Chondrocyte (in vitro differentiated cells): Measurements from ENCODE around the gene AKAP12. TPM values are rescaled to one million over a fixed set of nuclear protein-coding genes. Genes with fewer than 3 reads are reported as not detected.

Experiments
- DNase-seq: peaks from one replicate; pipeline ENCODE4 v3.0.0; 2021; ENCODE audit warnings: mixed read lengths, low spot score
- H3K27ac Mint-ChIP-seq: one replicate; pipeline ENCODE4 v1.8.0; 2021; ENCODE audit warnings: mild to moderate bottlenecking, moderate library complexity, mixed read lengths; ENCODE audit not compliant: unreplicated experiment
- H3K27me3 Mint-ChIP-seq: 2 replicates; pipeline ENCODE4 v1.8.0; 2021; ENCODE audit warnings: low read depth, mixed read lengths
- H3K36me3 Mint-ChIP-seq: 2 replicates; pipeline ENCODE4 v1.8.0; 2021; ENCODE audit warnings: low read depth, mixed read lengths
- H3K4me1 Mint-ChIP-seq: 2 replicates; pipeline ENCODE4 v1.8.0; 2021; ENCODE audit warnings: low read depth, mild to moderate bottlenecking, mixed read lengths
- H3K4me3 Mint-ChIP-seq: one replicate; pipeline ENCODE4 v1.8.0; 2021; ENCODE audit warnings: mild to moderate bottlenecking, moderate library complexity, mixed read lengths; ENCODE audit not compliant: unreplicated experiment
- H3K9me3 Mint-ChIP-seq: 2 replicates; pipeline ENCODE4 v1.8.0; 2021; ENCODE audit warnings: low read depth, mixed read lengths
- total RNA-seq: library from RNA; stranded (reverse); gene quantifications from 3 replicates; pipeline ENCODE4 v1.2.1, GENCODE V29; 2021
- TF ChIP-seq, protein P1 (sequence below): fragments of 200-600 bp; sonication (generic); IDR thresholded peaks from 2 replicates; pipeline ENCODE4 v1.5.0; 2021; ENCODE audit warnings: antibody characterized with exemption, mild to moderate bottlenecking, moderate library complexity

Gene AKAP12
- total RNA-seq, 1 donor from 2014 or later: 176 TPM

DNA sequence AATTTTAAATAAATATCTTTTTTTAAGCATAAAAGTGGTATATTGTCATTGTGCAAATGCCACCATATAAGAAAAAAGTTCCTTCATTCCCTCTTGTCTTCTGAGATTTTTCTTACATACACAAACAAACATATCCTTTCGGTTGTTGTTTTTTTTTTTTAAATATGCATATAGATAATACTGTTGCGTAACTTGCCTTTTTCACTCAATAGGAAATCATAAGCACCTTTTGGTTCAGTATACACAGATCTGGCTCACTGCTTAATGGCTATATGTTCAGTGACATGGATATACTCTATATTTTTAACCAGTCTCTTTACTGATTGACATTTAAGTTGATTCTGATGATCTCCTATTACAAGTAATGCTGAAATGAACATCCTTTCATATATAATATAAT lies 40.1 kb downstream of the AKAP12 start:
- Mint-ChIP-seq H3K4me1 (peaks cover 66% of the 10 kb centered on the region), H3K36me3 (peaks cover 2% of the 10 kb centered on the region), H3K27me3 (no peaks in the 10 kb centered on the region), H3K9me3 (no peaks in the 10 kb centered on the region), H3K4me3 (no peak overlapping the region), H3K27ac (no peak overlapping the region)
- DNase-seq: no peak
- TF ChIP-seq, protein P1, sequence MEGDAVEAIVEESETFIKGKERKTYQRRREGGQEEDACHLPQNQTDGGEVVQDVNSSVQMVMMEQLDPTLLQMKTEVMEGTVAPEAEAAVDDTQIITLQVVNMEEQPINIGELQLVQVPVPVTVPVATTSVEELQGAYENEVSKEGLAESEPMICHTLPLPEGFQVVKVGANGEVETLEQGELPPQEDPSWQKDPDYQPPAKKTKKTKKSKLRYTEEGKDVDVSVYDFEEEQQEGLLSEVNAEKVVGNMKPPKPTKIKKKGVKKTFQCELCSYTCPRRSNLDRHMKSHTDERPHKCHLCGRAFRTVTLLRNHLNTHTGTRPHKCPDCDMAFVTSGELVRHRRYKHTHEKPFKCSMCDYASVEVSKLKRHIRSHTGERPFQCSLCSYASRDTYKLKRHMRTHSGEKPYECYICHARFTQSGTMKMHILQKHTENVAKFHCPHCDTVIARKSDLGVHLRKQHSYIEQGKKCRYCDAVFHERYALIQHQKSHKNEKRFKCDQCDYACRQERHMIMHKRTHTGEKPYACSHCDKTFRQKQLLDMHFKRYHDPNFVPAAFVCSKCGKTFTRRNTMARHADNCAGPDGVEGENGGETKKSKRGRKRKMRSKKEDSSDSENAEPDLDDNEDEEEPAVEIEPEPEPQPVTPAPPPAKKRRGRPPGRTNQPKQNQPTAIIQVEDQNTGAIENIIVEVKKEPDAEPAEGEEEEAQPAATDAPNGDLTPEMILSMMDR: no peak

GRCh38 chr6:151280859-151281258 lies 41.1 kb downstream of the AKAP12 start:
- Mint-ChIP-seq H3K9me3 (no peaks in the 10 kb centered on the region), H3K27me3 (no peaks in the 10 kb centered on the region), H3K4me3 (no peak overlapping the region), H3K27ac (no peak overlapping the region), H3K4me1 (peaks cover 67% of the 10 kb centered on the region), H3K36me3 (peaks cover 2% of the 10 kb centered on the region)
- TF ChIP-seq, protein P1: no peak
- DNase-seq: no peak

DNA sequence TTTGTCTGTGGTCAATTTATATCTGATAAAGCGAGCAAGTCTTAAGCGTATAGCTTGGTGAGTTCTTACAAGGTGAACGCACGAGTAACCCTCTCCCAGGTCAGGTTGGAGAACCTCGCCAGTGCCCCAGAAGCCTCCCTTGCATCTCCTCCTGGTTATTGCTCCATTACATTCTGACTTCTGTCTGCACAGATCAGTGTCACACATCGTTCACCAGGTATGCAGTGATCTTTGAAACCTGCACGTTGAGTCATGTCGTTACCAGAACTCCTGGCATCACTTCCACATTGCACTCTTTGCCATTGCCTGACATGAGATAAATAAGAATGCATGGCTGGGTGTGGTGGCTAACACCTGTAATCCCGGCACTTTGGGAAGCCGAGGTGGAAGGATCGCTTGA lies 44.2 kb downstream of the AKAP12 start:
- H3K36me3 Mint-ChIP-seq: peaks cover 2% of the 10 kb centered on the region
- H3K4me1 Mint-ChIP-seq: peaks cover 52% of the 10 kb centered on the region
- H3K27ac Mint-ChIP-seq: peak overlapping the region; percentile 42
- H3K9me3 Mint-ChIP-seq: no peaks in the 10 kb centered on the region
- no peak overlapping the region for H3K4me3 Mint-ChIP-seq
- TF ChIP-seq, protein P1: no peak
- H3K27me3 Mint-ChIP-seq: no peaks in the 10 kb centered on the region
- DNase-seq: no peak

DNA sequence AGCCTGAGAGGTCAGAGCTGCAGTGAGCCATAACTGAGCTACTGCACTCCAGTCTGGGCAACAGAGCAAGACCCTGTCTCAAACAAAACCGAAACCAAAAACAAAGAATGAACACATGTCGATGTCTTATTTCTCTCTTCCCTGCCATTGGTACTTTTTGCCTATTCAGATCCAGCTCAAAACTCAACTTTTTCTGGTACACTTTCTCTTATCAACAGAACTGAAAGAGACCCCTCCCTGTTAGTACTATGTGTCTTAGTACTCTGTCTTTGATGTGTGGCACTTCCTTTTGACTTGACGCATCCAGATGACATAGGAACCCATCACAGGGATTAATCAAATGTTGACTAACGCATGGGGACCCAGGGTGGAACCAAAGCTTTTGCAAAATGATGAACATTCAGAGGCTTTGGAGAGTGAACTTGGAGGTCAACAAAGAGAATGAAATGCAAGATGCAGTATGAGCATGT lies 44.8 kb downstream of the AKAP12 start:
- peak overlapping the region; percentile 85 for H3K27ac Mint-ChIP-seq
- TF ChIP-seq, protein P1: no peak
- peaks cover 47% of the 10 kb centered on the region for H3K4me1 Mint-ChIP-seq
- no peaks in the 10 kb centered on the region for H3K9me3 Mint-ChIP-seq
- H3K27me3 Mint-ChIP-seq: no peaks in the 10 kb centered on the region
- DNase-seq: no peak
- peaks cover 2% of the 10 kb centered on the region for H3K36me3 Mint-ChIP-seq
- no peak overlapping the region for H3K4me3 Mint-ChIP-seq

GRCh38 chr6:151285122-151285521 lies 45.4 kb downstream of the AKAP12 start:
- peak overlapping the region; percentile 85 for H3K27ac Mint-ChIP-seq
- H3K4me3 Mint-ChIP-seq: no peak overlapping the region
- H3K4me1 Mint-ChIP-seq: peaks cover 50% of the 10 kb centered on the region
- DNase-seq: no peak
- no peaks in the 10 kb centered on the region for H3K27me3 Mint-ChIP-seq
- TF ChIP-seq, protein P1: no peak
- peaks cover 2% of the 10 kb centered on the region for H3K36me3 Mint-ChIP-seq
- H3K9me3 Mint-ChIP-seq: no peaks in the 10 kb centered on the region
